CD4-positive, alpha-beta T cell treated with Interleukin-12 subunit alpha and Interleukin-12 subunit beta, for 1 hour (primary cell): ENCODE data around the gene PDX1.
A peak's percentile ranks its signal among the peaks of the same experiment; 100 is the strongest.

Experiments
- DNase-seq: peaks from one replicate; pipeline ENCODE4 v3.0.0-alpha.2; 2020

PDX1 gene

DNA sequence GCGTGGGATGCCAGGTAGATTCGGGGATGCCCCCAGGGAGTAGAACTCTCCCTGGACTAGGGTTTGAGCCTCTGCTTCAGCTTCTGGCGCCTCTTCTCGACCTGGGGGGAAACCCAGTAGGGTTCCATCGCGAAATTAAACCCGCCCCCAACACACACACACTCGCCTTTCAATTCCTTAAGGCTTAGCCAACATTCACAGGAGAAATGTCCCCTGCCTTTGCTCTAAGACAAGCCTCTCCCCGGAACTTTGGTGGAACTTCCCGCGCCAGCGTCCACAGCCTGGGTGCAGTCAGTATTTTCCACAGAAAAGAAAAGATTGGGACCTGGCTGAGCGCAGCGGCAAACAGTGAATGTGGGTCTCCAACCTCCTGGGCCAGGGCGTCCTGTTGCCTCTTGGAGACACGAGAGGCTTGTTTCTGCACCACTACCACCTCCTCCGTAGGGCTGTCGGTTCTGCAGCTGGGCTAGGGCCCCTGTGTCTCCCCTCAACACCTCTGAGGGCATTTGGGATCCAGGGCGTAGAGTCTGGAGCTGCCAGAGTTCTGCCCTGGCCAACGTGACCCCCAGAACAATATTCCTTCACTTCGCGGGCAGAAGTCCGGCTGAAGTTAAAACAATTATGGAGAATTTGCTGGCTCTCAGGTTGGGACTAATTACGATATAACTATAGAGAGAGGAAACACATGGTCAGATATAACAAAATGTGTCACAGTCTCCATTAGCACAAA, 3.2 kb downstream of the PDX1 start:
- no peak for DNase-seq

DNA sequence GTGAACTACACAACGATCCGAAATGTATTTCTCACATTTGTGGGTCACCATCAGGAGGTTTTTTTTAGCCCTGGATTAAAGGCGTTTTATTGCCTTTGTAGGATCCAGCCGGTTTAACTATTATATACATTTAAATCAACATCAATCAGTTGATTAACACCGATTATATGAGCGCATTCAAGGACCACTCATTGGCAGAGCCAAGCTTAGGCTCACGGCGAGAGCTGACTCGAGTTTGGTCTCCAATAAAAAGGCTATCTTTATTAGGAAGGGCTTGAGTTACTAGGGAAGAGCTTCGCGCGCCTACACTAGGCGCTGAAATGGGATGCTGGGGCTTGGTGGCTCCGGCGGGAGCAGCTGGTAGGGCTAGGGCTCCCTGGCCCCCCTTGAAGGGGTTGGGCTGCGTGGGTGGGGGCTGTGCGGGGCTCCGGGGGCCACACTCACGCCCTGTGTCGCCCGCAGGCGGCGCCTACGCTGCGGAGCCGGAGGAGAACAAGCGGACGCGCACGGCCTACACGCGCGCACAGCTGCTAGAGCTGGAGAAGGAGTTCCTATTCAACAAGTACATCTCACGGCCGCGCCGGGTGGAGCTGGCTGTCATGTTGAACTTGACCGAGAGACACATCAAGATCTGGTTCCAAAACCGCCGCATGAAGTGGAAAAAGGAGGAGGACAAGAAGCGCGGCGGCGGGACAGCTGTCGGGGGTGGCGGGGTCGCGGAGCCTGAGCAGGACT, 4.2 kb downstream of the PDX1 start:
- DNase-seq, result no peak

DNA sequence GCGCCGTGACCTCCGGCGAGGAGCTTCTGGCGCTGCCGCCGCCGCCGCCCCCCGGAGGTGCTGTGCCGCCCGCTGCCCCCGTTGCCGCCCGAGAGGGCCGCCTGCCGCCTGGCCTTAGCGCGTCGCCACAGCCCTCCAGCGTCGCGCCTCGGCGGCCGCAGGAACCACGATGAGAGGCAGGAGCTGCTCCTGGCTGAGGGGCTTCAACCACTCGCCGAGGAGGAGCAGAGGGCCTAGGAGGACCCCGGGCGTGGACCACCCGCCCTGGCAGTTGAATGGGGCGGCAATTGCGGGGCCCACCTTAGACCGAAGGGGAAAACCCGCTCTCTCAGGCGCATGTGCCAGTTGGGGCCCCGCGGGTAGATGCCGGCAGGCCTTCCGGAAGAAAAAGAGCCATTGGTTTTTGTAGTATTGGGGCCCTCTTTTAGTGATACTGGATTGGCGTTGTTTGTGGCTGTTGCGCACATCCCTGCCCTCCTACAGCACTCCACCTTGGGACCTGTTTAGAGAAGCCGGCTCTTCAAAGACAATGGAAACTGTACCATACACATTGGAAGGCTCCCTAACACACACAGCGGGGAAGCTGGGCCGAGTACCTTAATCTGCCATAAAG, 4.8 kb downstream of the PDX1 start:
- DNase-seq, result no peak

DNA sequence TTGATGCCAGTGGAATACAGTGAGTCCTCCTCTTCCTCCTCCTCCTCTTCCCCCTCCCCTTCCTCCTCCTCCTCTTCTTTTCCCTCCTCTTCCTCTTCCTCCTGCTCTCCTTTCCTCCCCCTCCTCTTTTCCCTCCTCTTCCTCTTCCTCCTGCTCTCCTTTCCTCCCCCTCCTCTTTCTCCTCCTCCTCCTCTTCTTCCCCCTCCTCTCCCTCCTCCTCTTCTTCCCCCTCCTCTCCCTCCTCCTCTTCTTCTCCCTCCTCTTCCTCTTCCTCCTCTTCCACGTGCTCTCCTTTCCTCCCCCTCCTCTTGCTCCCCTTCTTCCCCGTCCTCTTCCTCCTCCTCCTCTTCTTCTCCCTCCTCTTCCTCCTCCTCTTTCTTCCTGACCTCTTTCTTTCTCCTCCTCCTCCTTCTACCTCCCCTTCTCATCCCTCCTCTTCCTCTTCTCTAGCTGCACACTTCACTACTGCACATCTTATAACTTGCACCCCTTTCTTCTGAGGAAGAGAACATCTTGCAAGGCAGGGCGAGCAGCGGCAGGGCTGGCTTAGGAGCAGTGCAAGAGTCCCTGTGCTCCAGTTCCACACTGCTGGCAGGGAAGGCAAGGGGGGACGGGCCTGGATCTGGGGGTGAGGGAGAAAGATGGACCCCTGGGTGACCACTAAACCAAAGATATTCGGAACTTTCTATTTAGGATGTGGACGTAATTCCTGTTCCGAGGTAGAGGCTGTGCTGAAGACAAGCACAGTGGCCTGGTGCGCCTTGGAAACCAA, 5.6 kb downstream of the PDX1 start:
- no peak for DNase-seq

DNA sequence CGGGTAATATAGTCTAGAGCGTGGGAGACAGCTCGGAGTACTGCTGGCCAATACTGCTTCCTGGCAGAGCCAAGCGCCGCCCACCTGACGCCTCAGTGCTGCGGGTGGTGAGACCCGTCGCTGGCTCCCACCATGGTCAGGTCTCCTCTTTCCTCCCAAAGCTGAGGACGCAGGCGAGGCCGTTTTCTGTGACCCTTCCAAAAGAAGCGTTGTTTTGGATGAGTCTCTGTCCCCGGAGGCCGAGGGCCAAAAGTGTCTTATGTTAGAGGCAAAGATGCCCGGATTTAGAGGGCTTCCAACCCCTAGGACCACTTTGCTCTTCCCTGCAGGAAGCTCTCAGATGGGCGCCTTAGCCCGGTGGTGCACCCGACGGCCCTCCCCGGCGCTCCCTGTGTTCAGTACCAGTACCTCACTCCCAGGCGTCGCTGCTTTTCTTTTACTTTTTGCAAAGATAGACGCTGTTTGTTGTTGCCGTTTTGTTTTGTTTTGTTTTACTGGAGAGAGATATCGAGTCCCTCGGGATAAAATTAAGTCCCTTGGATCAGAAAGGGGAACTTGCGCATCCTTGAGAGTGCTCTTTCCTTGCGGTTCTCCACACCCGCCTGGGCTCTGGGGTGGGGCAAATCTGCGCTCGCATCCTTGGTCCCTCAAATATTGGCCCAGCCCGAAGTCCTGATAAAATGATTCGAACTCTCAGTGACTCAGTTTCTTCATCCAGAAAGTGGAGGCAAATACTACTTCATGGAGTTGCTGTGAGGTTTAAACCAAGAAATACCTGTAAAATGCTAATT, 7.0 kb downstream of the PDX1 start:
- no peak for DNase-seq

DNA sequence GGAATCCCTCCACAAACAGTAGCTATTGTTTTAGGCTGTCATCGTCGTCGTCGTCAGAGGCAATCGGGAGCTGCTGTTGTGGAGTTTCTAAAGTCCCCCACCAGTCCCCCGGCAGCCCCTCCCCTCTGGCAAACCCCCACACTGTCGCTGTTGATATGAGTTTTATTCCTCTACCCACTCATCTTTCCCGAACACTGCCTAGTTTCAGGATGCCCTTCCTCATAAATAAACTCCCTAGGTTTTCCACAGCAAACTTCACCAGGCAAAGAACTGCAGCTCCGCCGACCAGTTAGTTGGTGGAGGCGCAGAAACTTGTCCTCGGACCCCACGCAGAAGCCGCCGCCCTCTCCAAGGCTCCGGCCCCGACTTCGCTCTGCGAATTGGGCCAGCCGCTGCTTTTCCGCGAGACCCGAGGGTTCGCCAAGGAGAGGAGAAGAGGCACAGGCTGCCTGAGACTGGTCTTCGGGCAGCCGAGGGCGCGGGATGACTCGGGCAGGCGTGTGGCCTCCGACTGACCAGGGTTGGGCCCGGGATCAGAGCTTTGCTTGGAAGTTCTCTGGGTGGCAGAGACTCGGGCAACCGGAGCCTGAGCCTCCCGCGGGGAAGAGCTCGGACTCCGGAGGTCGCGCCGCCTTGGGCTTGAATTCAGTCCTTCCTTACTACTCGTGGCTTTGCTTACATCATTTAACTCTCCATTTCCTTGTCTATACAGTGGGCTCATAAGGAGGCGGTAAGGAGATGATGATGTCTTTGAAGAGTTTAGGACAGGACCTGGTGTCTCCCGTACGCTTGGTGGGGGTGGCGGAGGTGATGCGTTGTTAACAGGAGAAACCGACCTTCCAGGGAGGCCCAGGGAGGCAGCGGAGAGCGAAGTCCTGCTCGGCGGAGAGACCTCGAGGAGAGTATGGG, 7.9 kb downstream of the PDX1 start:
- DNase-seq, result no peak

DNA sequence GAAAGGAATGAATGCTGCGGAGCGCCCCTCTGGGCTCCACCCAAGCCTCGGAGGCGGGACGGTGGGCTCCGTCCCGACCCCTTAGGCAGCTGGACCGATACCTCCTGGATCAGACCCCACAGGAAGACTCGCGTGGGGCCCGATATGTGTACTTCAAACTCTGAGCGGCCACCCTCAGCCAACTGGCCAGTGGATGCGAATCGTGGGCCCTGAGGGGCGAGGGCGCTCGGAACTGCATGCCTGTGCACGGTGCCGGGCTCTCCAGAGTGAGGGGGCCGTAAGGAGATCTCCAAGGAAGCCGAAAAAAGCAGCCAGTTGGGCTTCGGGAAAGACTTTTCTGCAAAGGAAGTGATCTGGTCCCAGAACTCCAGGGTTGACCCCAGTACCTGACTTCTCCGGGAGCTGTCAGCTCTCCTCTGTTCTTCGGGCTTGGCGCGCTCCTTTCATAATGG, 8.6 kb downstream of the PDX1 start:
- no peak for DNase-seq

DNA sequence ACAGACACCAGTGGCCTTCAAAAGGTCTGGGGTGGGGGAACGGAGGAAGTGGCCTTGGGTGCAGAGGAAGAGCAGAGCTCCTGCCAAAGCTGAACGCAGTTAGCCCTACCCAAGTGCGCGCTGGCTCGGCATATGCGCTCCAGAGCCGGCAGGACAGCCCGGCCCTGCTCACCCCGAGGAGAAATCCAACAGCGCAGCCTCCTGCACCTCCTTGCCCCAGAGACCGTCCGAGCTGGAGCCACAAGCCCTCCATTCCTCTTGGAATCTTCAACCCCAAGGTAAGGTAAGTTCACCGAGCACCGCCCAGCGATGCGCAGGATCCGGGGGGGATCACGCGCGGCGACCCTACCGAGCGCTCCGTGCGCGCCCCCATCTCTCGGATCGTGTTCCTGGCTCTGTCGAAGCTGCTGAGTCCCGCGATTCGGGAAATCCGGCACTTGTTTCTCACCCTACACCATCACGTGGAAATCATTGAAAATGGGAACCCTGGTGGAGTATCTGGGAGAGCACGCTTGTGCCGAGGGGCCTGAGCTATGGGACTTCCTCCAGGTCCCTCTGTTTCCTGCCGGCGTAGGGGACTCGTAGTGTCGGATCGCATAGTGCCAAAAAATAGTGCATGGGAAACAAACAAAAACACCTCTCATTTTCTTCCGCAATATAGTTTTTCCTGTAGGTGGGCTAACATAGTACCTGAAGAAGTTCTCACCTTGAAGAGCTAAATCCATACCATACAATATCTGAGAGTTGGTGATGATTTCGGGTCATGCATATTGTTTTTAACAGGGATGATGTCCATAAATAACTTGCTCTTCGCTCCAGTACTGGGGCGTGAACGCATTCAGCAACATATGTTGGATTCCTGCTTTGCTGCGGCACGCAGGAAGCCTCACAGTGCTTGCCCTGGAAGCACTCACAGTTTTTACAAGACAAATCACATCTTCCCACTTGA, 9.3 kb downstream of the PDX1 start:
- no peak for DNase-seq

DNA sequence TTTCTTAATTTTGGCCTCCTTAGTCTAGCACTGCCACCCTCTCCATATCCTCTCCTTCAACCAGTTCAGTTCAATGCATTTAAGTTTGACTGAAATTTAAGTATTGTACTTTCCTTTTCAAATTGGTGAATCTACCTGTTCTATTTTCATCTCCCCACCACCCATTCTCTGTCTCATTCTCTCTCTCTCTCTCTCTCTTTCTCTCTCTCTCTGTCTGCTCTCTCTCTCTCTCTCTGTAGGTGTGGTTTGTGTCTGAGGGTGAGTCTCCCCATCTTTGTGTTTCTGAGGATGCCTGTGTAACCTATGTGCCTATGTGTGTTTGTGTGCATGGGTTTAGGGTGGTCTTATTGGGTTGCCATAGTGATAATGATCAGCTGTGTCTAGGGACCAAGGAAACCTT, 10.1 kb downstream of the PDX1 start:
- no peak for DNase-seq

DNA sequence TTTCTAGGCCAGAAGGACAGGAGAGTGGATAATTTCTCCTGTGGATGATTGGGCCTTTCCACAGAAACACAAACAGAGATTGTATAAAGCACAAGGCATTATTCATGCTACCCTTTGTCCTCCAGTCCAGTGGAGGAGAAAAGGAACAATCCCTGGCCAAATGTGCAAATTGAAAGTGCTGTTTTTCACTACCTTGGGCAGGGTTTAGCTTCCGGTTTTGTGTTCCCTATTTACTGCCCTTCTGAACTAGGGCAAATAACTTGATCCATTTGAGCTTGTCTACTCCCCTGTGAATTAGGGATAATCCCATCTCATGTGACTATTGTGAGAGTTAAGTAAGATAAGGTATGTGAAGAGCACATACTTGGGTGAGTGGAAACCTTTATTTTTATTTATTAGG, 13.3 kb downstream of the PDX1 start:
- DNase-seq, result no peak

DNA sequence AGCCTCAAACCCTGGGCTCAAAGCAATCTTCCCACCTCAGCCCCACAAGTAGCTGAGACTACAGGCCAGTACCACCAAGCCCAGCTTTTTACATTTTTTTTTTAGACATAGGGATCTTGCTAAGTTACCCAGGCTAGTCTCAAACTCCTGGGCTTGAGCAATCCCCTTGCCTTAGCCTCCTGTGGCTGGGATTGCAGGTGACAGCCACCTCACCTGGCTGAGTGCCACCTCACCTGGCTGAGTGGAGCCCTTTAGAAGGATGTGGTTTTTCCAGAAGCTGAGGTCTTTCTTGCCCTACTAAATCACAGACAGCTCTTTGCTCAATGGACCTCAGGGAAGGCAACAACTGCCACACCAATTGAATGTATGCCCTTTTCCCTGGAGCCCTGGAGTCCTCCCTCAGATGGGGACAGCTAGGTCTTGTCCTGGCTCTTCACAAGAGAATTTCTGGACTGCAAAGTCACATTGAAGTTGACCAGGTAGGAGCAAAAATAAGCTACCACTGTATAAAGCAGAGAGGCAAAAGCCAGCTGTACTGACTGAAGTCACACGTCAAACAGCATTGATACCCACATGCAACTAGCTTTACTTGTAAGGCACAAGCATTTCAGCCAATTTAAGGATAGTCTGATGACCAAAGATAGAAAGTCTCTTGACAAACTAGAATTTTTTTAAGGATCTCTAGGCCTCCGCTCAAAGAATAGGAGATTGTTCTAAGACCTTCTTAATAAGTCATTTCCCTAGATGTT, 14.0 kb downstream of the PDX1 start:
- no peak for DNase-seq

DNA sequence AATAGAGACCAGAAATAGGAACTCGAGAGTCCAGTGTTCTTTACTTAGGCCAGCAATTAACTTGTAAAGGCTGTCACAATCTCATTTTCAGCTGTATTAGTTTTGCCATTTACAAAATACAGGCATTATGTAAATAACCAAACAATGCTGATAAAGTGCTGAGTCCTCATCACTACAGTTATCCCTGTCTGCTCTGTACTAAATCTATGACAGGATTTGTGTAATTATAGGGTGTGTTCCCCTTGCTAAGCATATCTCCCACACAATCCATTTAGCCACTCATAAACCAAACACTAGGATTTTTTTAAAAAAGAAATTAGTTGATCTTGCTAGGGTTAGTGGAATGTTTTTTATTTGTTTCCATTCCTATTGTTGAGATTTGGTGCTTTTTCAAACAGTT, 23.2 kb downstream of the PDX1 start:
- no peak for DNase-seq

DNA sequence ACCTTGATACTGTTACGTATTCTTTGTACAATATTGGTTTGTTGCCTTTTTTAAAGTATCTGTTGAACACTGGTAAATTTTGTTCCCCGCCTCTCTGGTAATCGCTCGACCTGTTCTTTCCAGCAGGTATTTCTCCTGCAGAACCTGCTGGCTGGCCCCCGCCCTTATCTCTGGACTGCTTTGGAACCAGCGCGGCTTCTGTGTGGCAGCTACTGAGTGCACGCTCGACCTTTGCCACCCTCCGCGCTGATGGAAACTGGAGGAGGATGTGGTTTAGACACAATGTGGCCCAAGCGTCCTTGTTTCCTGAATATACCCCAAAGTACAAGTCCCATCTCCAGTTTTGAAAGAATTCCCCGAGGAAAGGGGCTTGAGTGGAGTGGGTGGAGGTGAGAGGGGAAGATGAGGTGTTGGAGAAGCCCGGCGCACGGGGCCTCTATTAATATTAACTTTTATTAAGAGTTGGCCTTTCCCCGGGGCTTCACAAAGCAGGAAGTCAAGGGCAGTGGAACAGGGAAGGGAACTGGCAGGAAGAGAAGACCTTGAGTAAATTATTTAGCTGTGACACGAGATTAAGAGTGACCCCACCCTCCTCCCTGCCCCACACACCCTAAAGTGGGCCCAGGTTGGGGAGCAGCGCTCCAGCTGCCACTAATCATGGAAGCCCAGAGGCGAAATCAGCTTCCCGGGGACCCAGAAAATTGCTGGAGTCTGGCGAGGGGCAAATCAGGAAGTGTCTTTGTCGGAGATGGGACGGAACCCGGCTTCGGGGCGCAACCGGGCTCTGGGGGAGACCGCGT, 33.3 kb downstream of the PDX1 start:
- DNase-seq, result no peak

DNA sequence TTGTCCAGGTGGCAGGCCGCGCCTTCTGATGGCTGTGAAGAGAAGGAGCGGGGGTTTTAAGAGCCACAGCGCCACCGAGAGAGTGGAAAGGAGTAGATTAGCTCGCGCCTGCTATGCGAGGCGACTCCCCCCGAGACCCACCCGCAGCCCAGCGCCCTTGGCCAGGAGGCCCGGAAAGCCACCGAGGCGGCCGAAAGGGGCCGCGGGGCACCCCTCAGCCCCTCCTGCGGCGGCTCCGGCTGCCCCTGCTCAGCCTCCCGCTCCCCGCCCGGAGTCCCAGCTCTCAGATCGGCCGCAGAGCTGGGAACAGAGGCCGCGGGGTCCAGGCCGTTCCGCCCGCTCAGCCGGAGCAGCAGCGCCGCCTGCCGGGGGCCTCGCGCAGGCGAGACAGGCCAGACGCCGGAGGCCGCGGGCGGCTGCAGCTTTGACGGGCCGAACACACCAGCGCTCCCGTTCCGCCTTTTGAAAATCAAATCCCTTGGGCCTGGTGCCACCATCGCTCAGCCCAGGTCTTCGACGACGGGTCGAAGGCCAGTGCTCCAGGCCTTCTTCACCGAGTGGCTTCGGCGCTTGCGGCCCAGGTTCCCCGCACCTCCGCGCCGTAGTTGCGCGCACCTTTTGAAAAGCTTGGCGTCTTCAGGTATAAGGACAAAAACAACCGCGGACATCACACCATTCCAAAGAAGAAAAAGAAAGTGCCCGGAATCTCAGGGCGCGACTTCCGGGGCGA, 34.0 kb downstream of the PDX1 start:
- DNase-seq, result peak; percentile 49

DNA sequence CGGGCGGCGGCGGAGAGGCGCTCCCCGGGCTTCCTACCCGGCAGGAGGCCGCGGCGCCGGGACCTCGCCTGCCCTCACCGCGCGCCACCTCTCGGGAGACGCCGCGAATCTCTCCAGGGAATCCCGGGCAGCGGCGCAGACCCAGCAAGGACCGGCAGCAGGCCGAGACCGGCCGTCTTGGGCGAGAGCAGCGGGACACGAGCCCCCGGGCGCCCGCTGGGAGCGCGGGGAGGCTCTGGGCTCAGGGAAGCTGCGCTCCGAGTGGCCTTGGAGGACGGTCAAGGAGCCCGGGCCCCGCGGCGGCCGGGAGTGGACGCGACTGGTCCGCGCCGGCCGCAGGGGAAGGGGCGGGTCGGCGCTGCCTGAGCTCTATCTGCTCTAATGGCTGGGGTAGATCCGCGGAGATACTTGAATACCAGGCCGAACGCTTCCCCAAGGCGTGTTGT, 34.6 kb downstream of the PDX1 start:
- DNase-seq, result no peak

DNA sequence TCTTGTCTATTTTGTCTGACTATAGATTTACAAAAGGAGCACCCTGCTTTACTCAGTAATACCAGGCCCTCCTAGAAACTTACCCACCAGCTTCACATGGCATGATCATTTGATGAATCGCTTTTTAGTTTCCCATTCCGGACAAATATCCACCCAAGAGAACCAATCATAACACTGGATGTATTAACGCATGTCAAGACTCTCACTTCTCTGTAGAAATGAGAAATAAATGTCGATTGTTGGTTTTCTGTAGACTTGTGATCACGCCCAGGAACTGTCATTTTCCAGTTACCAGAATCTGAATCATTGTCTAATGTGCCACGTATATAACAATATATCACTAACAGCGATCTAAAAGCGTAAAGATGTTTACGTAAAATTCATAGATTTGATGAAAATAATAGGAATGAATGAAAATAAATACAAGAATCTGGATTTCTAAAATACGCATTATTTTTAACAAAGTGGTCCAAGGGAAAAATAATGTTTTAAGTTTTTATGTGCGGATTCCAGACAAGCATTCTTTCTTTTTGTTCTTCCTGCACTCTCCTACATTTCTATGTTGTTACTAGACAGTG, 35.3 kb downstream of the PDX1 start:
- no peak for DNase-seq

DNA sequence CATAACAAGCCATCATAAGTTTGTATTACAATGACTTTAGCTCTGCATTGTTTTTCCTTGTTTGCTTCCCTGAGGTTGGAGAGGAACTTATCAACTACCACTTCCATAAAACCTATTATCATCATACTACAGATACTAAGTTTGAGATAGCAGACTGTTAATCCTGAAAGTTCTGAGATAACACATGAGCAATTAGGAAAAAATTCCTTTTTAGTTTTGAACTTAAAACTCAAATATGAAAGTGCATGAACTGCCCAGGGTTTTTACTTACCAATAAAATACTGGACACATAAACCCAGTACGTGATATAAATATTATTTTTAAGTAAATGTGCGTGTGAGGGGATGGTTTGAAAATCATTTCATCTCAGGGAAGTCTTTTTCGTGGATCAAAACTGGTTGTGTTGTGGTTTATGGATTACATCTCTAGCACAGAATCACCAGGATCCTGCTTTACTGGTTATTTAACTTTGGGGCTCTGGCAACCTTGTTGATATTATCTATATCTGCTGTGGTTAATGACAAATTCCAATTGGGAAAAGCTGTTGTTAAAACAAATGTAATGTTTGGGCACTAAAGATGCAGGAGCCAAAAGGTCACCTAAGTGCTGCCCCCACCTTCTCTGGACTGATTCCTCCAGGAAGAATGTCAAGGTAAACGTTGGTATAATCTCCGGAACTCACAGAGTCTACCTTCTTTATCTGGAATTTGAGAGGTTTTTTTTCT, 36.9 kb downstream of the PDX1 start:
- no peak for DNase-seq
